ENCODE results near the gene EXOC4. TPM values are rescaled to one million over a fixed set of nuclear protein-coding genes. Genes with fewer than 3 reads are reported as not detected.

EXOC4 gene
- total RNA-seq, 1 experiment from 2014 or later, result 91.9 TPM

DNA sequence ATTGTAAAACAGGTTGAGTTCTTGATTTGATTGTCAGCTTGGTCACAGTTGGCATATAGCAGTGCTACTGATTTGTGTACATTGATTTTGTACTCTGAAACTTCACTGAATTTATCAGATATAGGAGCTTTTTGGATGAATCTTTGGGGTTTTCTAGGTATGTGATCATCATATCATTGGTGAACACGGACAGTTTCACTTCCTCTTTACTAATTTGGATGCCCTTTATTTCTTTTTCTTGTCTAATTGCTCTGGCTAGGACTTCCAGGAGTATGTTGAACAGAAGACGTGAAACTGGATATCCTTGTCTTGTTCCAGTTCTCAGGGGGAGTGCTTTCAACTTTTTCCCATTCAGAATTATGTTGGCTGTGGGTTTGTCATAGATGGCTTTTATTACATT is 86.9 kb downstream of the EXOC4 start:
- Mint-ChIP-seq H3K27me3 (ENCODE audit: unreplicated experiment) (no peaks in the 10 kb centered on the region), H3K4me1 (ENCODE audit: low read depth, unreplicated experiment) (no peaks in the 10 kb centered on the region), H3K4me3 (ENCODE audit: low read depth, unreplicated experiment) (no peak overlapping the region), H3K36me3 (ENCODE audit: insufficient read depth, unreplicated experiment) (no peaks in the 10 kb centered on the region), H3K27ac (ENCODE audit: unreplicated experiment) (no peak overlapping the region), H3K9me3 (ENCODE audit: low read depth, unreplicated experiment) (no peaks in the 10 kb centered on the region)
- CTCF ChIA-PET, result no interaction called here
- DNase-seq, result no peak
- BruUV-seq (replicated peaks), result no TSS peak
- intact Hi-C loops (cut with micrococcal nuclease; ENCODE audit: unreplicated experiment), result no loop called here
- TF ChIP-seq, protein P1, sequence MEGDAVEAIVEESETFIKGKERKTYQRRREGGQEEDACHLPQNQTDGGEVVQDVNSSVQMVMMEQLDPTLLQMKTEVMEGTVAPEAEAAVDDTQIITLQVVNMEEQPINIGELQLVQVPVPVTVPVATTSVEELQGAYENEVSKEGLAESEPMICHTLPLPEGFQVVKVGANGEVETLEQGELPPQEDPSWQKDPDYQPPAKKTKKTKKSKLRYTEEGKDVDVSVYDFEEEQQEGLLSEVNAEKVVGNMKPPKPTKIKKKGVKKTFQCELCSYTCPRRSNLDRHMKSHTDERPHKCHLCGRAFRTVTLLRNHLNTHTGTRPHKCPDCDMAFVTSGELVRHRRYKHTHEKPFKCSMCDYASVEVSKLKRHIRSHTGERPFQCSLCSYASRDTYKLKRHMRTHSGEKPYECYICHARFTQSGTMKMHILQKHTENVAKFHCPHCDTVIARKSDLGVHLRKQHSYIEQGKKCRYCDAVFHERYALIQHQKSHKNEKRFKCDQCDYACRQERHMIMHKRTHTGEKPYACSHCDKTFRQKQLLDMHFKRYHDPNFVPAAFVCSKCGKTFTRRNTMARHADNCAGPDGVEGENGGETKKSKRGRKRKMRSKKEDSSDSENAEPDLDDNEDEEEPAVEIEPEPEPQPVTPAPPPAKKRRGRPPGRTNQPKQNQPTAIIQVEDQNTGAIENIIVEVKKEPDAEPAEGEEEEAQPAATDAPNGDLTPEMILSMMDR (IDR thresholded peaks at IDR 0.05; ENCODE audit: unreplicated experiment), result no peak

DNA sequence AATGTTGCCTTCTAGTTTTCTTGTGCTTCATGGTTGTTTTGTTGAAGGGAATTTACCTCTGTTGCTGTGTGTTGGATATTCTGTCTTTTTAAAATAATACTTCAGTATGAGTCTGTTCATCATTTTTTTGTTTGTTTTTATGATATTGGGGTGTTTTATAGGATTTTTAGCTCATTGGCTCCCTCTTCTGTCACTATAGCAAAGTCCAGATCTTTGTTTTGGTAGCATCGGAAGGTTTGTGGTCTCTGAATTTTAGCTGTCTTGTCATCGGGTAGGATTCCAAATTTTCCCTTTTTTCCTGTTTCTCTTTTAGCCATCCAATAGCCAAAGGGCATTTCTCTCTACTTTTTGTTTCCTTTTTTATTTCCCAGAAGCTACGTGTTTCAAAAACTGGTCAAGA is 91.4 kb downstream of the EXOC4 start:
- Mint-ChIP-seq H3K4me3 (ENCODE audit: low read depth, unreplicated experiment) (no peak overlapping the region), H3K9me3 (ENCODE audit: low read depth, unreplicated experiment) (no peaks in the 10 kb centered on the region), H3K4me1 (ENCODE audit: low read depth, unreplicated experiment) (peaks cover 7% of the 10 kb centered on the region), H3K27ac (ENCODE audit: unreplicated experiment) (no peak overlapping the region), H3K27me3 (ENCODE audit: unreplicated experiment) (no peaks in the 10 kb centered on the region), H3K36me3 (ENCODE audit: insufficient read depth, unreplicated experiment) (no peaks in the 10 kb centered on the region)
- CTCF ChIA-PET, result interaction anchor here (0.6 to 1.0 kb wide), 2 partner anchors 90 to 265 kb away, joined by 3 read pairs; no protein-coding TSS in a partner anchor
- TF ChIP-seq, protein P1 (IDR thresholded peaks at IDR 0.05; ENCODE audit: unreplicated experiment), result peak; percentile 29
- BruUV-seq (replicated peaks), result no TSS peak
- no peak for DNase-seq
- intact Hi-C loops (cut with micrococcal nuclease; ENCODE audit: unreplicated experiment), result no loop called here

DNA sequence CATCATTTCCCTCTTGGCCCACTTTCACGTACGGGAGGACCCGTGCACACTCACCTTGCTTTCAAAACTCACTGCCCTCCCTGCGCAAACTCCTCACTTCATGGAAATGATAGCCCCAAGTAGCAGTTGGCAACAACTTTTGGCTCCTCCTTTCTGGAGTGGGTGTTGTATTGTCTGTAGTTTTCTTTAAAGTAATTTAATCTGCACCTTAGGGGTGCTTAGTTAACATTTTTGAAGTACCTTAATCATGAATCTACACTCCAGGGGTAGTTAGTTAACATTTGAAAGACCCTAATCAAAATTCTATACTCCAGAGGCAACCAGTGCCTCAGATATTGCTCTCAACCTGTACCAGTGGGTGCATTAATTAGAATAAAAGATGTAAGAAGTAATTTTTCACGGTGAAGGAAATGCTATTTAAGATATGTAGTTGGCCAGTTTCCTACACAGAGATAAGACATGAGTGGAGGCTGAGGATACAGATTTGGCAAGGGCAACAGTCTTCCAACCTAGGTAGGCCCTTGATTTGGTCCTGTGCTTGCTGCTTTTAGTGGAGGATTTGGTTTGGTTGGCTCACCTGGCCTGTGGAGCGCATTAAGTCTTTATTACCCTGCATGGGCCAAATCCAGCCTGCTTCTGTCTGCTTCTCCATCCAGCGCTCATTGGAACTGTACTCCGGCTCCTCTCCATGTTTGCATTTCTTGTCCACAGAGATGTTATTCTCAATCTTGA is 93.0 kb downstream of the EXOC4 start:
- no peaks in the 10 kb centered on the region for H3K27me3 Mint-ChIP-seq (ENCODE audit: unreplicated experiment)
- H3K27ac Mint-ChIP-seq (ENCODE audit: unreplicated experiment), result no peak overlapping the region
- no peak overlapping the region for H3K4me3 Mint-ChIP-seq (ENCODE audit: low read depth, unreplicated experiment)
- no TSS peak for BruUV-seq (replicated peaks)
- TF ChIP-seq, protein P1 (IDR thresholded peaks at IDR 0.05; ENCODE audit: unreplicated experiment), result no peak
- no peaks in the 10 kb centered on the region for H3K36me3 Mint-ChIP-seq (ENCODE audit: insufficient read depth, unreplicated experiment)
- no peak for DNase-seq
- intact Hi-C loops (cut with micrococcal nuclease; ENCODE audit: unreplicated experiment), result no loop called here
- CTCF ChIA-PET, result no interaction called here
- H3K4me1 Mint-ChIP-seq (ENCODE audit: low read depth, unreplicated experiment), result peaks cover 7% of the 10 kb centered on the region
- no peaks in the 10 kb centered on the region for H3K9me3 Mint-ChIP-seq (ENCODE audit: low read depth, unreplicated experiment)

DNA sequence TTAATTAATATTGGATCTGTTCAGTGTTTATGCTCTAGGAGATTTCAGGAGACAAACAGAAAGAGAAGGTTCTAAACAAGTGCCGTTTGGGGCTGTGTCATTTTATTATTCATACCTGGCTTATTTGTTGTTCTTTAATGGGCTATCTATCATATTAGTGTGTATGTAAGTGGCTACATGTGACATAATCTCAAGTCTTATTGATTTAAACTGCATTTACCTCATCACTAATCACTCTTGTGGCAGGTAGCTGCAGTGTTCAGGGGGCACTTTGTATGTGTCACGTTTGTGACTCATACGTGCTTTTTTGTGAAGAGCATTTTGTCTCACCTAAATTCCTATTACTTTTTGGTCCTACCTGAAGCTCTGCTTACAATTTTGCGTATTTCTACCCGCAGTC is 95.4 kb downstream of the EXOC4 start:
- no peak for DNase-seq
- Mint-ChIP-seq H3K27ac (ENCODE audit: unreplicated experiment) (no peak overlapping the region), H3K9me3 (ENCODE audit: low read depth, unreplicated experiment) (peaks cover 7% of the 10 kb centered on the region), H3K27me3 (ENCODE audit: unreplicated experiment) (no peaks in the 10 kb centered on the region), H3K4me1 (ENCODE audit: low read depth, unreplicated experiment) (peaks cover 7% of the 10 kb centered on the region), H3K4me3 (ENCODE audit: low read depth, unreplicated experiment) (no peak overlapping the region), H3K36me3 (ENCODE audit: insufficient read depth, unreplicated experiment) (no peaks in the 10 kb centered on the region)
- CTCF ChIA-PET, result no interaction called here
- BruUV-seq (replicated peaks), result no TSS peak
- TF ChIP-seq, protein P1 (IDR thresholded peaks at IDR 0.05; ENCODE audit: unreplicated experiment), result no peak
- intact Hi-C loops (cut with micrococcal nuclease; ENCODE audit: unreplicated experiment), result no loop called here

Measured in Calu3 (cell line).